Activated naive CD4-positive, alpha-beta T cell (primary cell): Measurements from ENCODE around the gene SETD5.
A peak's percentile ranks its signal among the peaks of the same experiment; 100 is the strongest.
"Not testable (repeated sequence)": the region's sequence is repeated elsewhere in the genome, so short reads cannot be mapped to it uniquely, and the experiment has no call there.

ENCODE experiments used
- DNase-seq, 4 experiments: peaks; one replicate each; lab custom pipeline; 2025; lab: John Stamatoyannopoulos, UW

The SETD5 gene

DNA sequence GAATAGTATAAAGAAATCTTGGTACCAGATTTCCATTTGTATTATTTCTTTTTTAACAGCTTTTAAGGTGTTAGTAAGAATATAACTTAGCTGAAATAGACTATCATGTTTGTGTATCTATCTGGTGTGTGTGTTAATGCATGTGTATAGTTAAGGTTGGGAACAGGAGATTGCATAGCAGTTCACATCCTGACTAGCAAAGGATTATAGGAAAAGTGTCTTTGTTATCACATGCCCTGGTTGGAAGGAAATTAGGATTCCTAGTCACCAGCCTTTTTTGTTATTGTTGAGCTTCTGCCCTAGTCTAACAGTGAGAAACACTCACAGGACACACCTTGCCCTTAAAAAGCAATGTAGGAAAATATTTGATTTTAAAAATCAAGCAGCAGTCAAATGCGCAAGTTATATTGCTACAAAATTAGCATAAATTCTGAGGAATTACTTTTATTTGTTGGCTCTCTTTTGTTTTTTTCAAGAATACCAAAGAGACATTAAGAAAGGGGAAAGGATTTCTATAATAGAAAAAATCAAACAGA, 58.2 kb downstream of the SETD5 start:
- no peak for DNase-seq

DNA sequence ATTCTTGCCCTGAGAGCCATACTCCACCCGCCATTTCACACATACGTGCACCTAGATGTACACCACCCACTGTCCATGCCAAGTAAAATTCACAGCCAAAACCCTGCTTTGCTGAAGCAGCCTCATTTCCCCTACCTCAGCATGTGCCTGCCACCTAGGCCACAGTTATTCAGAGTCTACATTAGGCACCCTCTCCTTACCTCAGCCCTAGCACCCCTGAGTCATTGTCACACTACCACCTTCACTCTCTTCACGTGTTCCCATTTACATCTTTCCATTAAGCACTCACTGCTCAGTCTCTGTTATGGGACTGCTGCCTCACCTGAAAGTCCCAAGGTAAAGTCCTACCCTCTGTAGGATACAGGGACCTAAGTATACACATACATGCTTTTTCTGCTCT, 70.0 kb downstream of the SETD5 start:
- DNase-seq = no peak

DNA sequence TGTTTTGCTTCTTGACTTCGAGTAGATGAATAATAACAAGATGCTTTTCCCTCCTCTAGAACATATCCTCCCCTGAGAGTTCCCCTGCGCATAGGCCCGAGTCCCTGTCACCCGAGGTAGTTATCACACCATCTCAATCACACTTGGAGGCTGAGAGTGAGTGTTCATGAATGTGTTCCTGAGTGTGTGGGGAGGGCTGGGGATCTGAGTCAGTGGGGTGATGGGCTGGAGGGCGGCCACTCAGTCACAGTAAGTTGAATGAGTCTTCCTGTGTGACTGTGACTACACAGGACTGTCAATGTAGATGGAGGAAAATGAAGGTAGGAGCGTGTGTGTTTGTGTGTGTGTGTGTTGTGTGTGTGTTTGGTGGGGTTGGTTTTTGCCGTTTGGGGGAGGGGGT, 71.0 kb downstream of the SETD5 start:
- no peak for DNase-seq

DNA sequence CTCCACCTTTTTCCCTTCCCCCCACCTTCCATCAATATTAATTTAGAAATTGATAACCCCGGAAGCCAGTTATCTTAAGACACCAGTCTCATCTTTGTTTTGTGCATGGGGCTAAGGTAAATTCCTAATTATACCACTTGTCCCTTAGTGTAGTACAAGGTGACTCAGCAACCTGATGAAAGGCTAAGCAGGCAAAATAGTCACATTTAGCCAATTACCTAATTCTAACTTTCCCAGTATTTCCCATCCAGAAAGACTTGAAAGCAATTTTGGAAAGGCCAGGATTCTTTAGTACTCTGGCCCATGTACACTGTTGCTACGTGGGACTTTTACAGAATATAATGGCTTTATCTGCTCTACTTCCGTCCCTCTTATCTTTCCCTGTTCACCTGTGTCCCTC, 72.6 kb downstream of the SETD5 start:
- DNase-seq = no peak

DNA sequence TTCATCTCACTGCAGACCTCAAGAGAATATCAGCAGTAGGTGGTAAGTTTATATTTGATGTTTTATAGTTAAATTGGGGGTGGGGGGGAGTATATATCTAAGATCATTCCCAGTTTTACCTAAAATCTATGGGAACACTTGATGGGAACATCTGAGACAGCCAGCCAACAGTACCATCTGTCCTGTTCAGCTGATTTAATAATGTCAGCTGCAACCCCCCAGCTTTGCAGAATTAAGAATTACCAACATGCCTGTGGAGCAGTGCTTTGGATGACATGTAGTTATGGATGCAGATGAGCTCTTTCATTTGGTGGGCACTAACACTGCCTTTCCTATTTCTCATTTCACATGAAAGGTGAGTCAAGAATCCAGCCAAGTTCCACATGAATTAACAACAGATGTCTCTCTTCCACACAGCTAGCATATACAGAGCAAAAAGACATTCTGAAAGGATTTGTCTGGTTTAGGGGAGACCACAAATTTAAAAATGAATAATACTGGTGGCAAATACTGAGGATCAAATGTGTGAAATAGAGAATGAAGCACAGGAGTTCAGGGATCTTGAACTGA, 76.2 kb downstream of the SETD5 start:
- no peak for DNase-seq

DNA sequence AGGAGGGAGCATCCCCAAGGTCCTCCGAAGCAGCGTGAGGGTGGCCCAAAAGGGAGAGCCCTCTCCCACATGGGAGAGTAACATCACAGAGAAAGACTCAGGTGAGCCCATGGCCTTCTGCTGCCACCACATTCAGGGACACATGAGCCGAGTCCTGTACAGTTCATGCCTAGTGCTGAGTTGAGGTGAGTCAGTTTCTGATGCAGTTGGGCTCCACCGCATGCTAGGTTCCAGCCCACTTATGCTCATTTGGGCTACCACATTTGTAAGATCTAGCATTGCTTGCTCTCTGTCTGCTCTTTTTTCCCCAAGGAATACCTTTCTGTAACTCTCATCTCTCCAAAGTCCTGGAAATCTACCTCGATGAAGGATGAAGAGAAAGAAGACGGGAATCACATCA, 77.1 kb downstream of the SETD5 start:
- DNase-seq = no peak

DNA sequence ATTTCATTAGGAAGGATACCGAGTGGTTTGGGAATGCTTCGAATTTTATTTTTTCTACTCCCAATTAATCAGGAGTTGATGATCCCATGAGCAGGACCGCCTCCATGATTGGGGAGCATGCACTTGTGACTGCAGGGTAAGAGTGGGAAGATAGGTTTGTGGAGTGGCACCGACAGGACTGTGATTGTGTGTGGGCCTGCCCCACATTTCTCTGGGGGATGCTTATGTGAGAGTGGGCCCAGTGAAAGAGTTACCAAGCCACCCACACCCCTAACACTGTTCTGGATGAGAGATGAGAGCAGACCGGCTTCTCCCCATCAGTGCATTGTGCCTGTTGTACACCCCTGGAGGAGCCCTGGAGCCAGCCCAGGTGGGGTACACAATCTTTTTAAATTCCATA, 79.5 kb downstream of the SETD5 start:
- DNase-seq = no peak

DNA sequence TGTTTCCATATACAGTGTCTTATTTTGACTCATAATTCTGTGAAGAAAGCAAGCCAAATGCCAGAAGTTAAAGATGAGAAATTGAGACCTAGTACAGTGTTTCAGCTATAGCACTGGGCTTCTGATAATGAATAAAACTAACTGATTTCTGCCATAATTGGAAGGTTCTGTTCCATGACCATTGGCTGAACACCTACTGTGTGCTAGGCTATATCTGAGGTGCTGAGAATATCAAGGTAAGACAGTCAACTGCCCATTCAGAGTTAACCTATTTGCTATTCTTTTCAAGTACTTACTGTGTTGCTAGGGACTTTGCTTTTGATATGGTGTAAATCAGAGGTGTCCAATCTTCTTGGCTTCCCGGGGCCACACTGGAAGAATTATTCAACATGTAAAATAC, 82.8 kb downstream of the SETD5 start:
- DNase-seq = no peak

DNA sequence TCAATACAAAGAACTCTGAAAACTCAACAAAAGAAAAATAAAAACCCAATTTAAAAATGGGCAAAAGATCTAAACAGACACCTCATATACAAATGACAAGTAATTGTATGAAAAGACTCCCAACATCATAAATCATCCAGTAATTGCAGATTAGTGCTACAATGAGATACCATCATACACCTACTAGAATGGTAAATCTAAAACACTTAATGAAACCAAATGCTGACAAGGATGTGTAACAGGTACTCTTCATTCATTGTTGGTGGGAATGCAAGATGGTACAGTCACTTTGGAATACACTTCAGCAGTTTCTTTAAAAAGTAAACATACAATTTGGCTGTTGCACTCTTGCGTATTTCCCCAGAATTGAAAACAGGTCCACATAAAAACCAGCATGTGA, 87.8 kb downstream of the SETD5 start:
- no peak for DNase-seq

DNA sequence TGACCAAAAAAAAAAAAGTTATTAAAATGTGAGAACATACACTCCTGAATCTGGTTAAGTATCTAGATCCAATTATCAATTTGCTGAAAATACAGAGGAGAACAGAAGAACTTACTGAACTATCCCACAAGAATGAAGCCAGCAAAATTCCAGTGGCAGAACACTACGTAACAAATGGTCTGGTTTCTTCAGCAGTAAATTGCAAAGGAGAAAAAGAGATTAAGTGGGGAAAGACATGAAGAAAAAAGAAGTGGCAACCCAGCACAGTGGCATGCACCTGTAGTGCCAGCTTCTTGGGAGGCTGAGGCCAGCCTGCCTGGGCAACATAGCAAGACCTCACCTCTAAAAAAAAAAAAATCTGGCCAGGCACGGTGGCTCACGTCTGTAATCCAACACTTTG, 94.1 kb downstream of the SETD5 start:
- no peak for DNase-seq

DNA sequence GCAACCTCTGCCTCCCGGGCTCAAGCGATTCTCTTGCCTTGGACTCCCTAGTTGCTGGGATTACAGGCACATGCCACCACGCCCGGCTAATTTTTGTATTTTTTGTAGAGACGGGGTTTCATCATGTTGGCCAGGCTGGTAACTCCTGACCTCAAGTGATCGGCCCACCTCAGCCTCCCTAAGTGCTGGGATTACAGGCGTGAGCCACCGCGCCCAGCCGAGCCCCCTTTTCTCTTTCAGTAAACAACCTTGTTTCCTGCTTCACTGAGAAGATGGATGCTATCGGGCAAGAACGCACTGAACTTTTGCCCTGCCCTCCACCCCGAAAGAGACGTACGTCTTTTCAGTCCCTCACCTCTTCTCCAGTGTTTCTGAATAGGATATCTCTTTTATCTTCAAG, 96.6 kb downstream of the SETD5 start:
- DNase-seq = not testable (repeated sequence)

DNA sequence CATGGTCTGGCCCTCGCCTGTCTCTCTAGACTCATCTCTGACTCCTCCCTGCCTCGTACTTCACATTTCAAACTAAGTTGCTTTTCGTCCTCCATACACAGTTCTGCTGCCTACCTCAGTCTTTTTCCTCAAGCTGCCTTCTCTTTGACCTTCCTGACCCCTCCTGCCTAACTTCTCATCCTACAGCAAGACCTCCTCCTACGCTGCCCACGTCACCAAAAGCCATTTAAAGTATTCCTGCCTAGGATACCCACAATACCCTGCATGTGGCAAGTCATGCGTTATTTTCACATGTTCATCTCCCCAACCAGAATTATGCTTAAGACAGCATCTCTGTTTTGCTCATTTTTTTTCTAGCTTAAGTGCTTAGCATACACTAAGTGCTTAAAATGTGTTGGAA, 99.5 kb downstream of the SETD5 start:
- DNase-seq = no peak

DNA sequence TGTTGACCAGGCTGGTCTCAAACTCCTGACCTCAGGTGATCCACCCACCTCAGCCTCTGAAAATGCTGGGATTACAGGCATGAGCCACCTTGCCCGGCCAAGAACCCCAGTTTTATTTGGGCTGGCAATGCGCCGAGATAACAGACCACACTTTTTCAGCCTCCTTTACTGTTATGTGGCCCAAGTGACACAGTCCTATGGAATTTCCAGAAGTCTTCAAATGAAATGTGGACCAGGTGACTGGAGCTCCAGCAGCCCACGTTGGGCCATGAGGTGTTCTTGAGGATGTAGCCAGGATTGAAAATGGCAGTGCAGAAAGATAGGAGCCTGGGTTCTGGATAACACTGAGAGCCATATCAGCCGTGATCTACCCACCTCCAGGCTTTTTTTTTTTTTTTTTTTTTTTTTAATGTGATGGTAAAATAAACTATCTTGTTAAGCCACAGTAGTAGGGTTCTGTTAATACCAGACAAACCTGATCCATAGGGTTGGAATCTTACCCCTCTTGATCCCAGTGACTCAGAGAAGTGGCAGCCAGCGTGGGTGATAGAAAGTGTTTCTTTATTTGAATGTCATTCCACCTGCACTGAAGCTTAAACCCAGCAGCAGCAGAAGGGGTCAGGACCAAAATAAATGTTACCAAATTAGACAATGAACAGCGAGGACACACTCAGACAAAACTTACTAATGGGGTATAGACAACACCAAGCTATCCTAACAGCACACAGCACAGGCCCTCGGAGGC, 100.6 kb downstream of the SETD5 start:
- no peak for DNase-seq

DNA sequence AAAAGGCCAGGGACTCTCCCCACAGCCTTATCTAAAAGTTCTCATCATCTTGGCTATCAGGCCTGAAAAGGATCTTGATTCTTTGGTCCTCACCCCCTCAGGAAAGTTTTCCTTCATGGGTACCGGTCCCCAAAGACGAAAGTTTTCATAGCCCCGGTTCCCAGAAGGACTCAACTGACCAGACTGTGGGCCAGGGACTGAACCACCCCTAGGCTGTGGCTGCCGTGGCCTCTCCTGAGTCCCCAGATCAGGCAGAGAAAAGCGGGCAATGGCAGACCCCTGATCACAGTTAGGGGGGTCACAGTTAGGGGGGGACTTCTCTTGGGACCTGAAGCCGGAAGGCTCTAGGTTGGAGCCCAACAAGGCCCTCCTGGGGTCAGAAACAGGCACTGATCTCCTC, 101.4 kb downstream of the SETD5 start:
- DNase-seq = no peak

DNA sequence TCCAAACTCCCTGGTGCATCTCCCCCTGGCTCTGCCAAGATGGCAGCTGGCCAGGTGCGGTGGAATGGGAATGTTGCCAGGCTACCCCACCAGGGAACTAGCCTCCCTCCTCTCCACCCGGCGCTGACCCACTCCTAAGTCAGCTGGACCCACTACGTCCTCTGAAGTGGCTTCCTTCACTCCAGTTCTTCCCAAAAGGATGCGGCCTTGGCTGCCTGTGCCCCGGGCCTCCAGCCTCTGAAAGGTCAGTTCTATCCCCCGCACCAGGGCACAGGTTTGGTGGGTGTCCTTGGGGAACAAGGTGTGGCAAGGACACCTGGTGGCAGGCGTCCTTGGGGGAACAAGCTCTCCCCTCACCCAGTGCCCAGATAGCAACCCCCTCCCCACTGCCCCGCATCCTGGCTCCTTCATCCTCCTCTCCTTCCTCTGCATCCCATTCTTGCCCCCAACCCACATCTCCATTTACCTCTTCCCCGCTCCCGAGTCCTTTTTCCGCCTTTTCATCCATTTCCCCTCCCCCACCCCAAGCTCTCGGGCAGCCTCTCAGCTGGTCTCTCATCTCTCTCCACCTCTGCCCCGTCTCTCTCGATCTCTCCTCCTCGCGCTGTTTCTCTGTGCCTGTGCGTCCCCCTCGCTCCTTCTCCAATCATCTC, 102.2 kb downstream of the SETD5 start:
- no peak for DNase-seq

DNA sequence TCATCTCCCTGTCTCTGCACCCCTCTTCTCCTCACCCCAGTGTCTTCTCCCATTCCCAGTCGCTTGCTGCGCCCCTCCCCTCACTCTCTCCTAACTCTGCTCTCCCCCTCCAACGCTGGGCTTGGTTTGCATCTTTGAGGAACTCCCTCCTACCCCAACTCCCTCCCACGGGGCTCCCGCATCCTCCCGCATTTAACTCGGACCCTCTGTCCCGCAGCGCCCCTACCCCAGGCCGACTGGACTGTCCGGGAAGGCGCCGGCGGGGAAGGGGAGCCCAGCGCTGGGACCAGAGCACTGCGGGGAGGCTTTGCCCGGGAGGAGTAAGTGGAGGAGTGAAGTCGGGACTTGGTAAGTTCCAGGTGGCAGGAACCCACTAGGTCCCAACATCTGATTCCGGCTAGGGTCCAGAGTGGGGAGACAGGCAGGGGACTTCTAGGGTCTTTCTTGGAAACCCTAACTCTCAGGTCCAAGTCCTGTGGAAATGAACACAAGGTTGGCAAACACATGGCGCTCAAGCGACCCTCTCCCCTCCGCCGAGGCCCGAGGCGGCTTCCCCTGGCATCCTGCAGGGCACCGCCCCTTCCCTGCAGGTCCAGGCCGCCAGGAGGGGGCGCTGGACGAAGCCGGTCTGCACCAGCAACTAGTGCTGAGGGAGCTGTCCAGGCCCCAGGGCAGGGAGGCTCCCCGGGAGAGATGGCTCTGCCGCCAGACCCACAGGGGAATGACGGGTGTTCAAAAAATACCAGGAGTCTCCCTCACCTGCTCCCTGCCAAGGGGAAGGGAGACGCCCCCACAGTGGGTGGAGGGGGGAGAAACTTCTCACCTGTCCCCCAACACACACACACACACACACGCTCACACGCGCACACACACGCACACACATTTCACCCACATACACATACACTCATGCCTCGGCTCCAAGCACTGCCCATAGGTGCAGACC, 103.0 kb downstream of the SETD5 start:
- DNase-seq = peak; percentile 9 to 53 (median 38)

DNA sequence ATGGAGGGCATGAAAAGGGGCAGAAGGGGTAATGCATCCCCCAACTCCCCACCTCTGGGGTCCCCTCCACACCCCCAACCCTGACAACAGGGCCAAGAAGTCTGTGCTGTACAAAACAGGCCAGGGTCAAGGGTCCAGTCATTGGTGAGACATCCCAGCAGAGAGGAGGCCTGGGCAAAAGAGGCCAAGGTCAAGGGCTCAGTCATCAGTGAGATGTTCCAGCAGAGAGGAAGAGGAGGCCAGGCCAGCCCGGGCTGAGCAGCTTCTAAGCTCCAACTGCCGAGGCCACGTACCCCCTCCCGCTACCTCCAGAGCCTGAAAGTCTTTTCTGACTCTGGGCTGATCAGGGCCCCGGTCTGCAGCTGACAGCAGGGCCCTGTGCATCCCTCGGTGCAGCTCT, 103.8 kb downstream of the SETD5 start:
- DNase-seq = no peak

DNA sequence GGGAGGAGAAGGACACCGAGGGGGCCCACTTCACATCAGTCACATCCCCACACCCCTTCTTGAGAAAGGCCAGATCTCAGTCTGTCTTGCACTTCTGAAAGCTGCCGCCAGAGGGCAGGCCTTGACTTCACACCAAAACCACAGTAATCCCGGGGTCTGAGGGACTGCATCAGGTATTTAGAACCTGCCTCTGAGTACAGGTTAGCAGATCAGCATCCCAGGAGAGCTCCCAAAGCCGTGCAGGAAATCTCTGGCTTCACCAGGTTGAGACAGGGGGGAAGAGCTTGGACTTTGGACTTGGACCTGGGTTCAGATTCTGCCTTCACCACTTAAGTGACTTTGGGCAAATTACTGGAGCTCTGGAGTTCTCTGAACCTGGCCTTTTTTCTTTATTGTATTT, 105.9 kb downstream of the SETD5 start:
- peak; percentile 32 to 66 (median 58) for DNase-seq

DNA sequence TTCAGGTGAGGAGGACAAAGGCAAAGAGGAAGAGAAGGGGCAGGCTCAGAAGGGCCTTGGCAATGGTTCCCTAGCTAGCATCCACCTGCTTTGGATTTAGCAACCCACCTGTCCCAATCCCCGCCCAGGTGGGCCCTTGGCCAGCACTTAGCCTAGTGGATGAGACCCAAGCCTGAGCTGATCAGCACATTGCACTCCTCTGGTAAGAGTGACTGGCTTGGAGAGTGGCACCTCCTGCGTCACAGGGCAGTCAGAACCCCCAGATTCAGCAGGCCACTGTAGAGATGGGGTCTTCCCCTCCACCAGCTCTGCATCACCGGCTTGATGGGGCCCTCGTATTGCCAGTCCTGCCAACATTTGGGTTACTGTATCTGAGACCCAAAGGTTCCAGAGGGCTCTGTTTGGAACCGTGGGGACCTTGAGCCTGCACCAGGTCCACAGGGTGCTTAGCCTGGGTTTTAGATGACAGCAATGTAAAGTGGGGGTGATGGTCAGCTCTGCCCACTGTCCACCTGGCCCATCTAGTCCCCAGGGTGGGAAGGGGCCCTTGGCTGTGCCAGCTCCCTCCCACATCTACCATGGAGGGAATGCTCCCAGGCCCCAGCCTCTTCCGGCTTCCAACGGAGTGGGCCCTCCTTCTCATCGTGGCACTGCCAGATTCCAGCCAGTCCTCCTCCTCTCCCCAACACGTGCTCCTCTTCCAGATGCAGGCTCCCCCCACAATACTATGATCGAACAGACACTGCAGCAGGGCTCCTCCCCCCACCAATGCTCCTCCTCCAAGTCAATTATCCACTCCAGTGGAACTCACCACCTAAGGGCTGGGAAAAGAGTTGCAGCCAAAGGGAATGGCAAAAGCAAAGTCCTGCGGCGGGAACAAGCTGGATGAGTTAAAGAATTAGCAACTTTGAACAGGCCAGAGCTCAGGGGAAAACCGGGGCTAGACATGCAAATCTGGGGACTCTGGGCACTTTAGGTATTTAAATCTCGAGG, 110.5 kb downstream of the SETD5 start:
- DNase-seq = no peak

DNA sequence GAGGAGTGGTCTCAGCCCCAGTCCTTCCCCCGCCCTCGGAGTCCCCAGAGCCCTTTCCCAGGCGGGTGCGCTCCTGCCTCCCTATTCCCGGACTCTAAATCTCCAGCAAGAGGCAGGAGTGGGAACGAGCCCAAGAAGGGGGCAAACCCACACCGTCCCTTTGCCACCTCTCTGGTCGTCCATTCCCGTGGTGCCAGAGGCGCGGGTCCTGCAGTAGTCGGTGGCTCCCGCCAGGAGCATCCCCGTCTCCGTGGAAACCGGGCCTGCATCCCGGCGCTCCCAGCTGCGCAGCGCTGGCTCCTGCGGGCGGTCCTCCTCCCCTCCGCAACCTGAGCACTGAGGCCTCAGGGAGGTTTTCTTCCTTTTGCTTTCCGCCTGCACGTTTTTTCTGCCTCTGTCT, 111.4 kb downstream of the SETD5 start:
- DNase-seq = no peak

DNA sequence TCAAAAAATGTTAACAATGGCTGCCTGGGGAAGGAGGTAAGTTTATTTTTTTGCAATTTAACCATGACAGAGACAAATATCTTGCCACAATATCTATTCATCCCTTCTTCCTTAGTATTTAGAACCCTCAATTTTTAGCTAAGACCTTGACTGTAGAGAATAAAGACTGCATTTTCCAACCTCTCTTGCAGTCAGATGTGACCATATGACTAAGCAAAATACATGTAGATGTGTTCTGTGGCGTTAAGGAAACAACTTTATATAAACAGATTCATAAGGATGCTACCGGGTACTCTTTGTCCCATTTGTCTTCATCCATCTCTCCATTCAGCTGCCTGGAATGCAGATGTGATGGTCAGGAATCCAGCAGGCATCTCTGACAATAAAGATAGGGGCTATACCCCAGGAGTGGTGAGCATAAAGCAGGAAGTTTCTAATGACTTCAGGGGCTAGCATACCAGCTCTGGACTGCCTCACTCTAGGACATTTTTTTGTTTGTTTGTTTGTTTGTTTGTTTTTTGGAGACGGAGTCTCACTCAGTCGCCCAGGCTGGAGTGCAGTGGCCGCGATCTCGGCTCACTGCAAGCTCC, 115.1 kb downstream of the SETD5 start:
- DNase-seq = no peak
